Occipital lobe (tissue), 2 donors: ENCODE results near the gene DOCK2. TPM values are rescaled to one million over a fixed set of nuclear protein-coding genes. Genes with fewer than 3 reads are reported as not detected.

Experiments
- DNase-seq: peaks from one replicate; lab custom pipeline; 2025; lab: John Stamatoyannopoulos, UW
- total RNA-seq: library from RNA; depleted of rRNA; stranded (reverse); fragments of >200 nt; gene quantifications from one replicate; pipeline ENCODE4 v1.2.3, GENCODE V29; 2014

Gene DOCK2
- total RNA-seq, 1 donor from 2014 or later: 6.4 TPM

- no peak for DNase-seq
Measured at GRCh38 chr5:169978714-169979113, 341.6 kb downstream of the DOCK2 start.

GRCh38 chr5:169979871-169980270 lies 342.8 kb downstream of the DOCK2 start:
- DNase-seq: no peak

DNA sequence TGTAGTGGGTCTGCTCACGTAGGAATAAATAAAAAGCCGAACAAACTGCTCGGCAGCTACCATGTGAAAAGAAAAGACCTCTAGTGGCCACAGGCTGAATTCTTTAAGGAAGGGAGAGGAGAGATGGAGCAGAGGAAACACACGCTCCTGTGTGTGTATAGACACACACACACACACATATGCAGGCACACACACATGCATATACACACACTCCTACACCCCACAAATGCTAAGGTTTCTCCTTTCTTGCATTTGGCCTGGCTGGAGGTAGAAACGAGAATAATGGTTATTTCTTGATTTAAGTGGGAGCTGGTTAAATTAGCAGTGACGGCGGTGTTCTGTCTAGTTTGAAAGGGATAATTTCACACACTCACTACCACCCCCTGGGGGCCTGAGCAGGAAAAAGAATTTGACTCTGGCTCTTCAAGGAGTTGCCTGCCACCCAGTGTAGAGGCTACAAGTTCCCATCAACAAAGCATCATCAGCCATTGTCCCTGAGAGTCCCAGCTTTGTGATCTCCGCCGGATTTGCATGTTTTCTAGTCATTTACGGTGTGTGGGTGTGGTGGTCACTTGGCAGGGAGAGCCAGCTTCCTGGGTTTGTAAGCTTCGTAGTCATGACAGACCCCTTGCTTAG lies 343.5 kb downstream of the DOCK2 start, which contains the start of gene INSYN2B:
Gene INSYN2B (minus strand): TSS at position 78 of the 636 bp plus-strand sequence. CDS start 96,597 bp downstream, outside the sequence.
- peak; percentile 69 for DNase-seq

DNA sequence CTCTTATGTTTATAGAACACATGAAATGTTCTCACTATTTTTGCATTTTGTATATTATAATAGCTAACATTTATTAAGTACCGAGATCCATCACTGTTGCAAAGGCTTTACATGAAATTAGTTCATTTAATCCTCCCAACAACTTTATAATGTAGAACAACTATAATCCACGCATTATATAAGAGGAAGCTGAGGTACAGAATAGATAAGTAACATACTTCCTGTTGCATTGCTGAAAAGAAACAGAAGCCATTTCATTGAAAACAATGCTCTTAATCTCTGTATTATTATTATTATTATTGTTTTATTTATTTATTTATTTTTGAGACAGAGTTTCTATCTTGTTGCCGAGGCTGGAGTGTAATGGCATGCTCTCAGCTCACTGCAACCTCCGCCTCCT lies 351.1 kb downstream of the DOCK2 start:
- no peak for DNase-seq

DNA sequence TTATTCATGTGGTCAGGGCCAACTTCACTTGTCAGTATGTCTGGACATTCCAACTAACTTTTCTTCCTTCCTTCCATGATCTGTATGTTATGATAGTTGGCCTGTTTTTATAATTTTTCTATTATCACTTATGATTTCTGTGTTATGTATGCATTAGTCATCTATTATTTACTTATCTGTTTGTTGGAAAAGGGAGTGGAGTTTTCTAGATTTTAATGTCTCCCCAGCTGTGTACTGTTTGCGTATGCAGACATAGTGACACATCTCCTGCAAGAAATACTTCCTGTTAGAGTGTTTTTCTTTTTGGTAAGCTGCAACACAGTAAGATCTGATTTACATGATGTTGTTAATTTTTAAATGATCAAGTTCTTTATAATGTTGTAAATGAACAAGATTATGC lies 351.9 kb downstream of the DOCK2 start:
- DNase-seq: no peak

- no peak for DNase-seq
Measured at GRCh38 chr5:169989365-169989764, 352.3 kb downstream of the DOCK2 start.

DNA sequence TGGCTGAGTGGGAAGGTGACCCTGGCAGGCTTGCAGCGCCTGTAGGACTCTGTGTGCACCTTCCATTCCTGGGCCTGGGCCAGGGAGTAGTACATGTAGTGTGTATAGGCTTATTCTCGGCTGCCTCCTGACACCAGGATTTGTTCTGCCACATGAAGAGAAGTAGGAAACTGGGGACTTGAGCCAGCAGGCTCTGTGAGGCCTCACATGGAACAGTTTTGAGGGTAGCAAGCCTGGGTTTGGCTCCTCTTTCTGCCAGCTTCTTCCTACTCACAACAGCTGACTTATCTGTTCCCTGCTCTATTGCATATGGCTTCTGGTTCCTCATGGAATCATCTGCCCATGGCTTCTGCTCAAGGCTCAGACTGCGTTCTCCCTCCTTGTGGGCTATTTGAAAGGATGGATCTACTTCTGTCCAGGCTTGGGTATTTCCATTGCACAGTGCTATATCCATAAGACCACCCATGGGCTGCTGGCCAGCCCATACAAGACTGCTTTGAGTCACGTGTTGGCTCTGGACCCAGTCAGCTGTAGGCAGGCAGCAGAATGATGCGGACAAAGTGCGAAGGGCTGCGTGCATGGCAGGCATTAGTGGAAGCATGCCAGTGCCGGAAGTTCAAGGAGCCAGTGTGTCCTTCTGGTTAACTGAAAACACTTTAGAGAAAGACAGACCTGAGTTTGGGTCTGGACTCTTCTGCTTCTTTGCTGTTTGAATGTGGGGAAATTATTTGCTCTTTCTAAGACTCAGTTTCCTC lies 354.2 kb downstream of the DOCK2 start:
- DNase-seq: no peak

DNA sequence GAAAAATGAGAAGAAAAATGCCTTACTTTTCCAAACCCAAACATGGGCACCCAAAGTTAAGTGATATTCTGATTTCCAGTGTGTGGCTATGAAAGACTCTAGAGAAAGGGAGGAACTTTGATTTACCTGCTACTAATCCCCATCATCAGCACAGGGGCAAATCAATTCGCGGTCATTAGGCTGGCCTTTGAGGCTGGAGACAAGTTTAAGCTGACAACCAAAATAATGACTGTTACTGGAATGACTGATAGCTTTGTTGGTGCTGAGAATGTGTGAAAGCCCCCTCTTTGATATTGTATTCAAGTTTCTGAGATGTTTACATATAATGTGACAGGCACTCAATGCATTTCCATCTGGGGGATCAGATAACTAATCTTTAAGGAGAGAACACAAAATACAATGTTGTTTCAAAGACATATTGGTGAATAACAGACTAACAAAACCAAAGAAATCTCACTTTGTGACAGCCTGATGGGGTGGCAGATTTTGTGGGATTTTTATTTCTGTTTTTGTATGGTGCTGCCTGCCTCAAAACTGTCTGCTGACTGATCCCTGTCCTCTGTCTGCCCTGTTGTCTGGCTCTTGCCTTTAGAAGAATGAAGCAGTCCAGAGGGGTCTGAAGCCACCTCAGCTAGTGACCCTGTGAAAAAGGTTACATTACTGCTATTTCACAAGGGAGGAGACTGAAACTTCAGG lies 355.9 kb downstream of the DOCK2 start:
- no peak for DNase-seq

DNA sequence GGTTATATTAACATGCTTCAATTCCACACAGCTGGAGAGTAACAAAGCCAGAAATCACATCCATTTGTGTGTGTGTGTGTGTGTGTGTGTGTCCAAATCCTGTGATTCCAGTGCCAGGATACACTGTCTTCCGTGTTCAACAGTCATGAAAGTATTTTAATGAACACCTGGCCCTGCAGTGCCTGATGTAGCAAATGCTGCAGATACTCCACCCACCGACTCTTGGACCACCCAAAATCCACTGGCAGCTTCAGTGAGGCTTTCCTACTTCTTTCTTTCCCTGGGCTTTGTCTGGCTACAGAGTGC lies 356.4 kb downstream of the DOCK2 start:
- no peak for DNase-seq

GRCh38 chr5:169997798-169998197 lies 360.7 kb downstream of the DOCK2 start:
- no peak for DNase-seq

GRCh38 chr5:169999621-170000020 lies 362.5 kb downstream of the DOCK2 start:
- no peak for DNase-seq

DNA sequence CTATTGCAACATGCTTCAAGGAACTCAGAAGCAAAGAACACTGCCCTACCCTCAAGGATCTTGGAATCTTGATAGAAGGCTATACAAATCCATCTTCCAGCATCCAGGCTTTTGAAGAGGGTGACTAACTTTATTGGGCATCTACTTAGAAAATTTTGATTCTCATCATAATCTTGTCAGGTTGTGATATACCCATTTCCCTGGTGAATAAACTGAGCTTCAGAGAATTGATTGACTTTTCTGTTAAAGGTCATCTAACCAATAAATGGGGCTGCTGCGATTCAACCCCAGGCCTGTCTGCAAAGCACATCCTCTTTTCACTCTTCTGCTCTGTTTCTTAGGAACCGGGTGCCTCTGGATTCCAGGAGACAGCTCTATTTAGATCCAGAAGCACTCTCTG lies 363.1 kb downstream of the DOCK2 start:
- DNase-seq: no peak

DNA sequence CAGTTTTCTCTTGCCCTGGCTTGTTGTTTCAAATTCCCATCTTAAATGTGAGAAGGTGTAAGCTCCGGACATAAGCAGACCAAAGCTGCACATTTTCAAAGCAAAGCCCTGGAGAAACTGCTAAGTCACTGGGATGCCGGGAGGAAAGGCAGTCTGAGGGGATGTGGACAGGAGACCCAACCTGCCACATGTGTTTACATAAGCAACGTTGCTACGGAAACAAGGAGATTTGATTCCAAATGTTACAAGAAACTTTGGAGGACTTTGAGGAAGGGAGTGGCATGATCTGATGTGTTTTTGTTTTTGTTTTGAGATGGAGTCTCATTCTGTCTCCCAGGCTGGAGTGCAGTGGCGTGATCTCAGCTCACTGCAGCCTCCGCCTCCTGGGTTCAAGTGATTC lies 368.9 kb downstream of the DOCK2 start:
- DNase-seq: no peak

- DNase-seq: no peak
Measured at GRCh38 chr5:170008376-170008775, 371.3 kb downstream of the DOCK2 start.

- DNase-seq: no peak
Measured at GRCh38 chr5:170010595-170010994, 373.5 kb downstream of the DOCK2 start.

GRCh38 chr5:170011751-170012150 lies 374.7 kb downstream of the DOCK2 start:
- no peak for DNase-seq

DNA sequence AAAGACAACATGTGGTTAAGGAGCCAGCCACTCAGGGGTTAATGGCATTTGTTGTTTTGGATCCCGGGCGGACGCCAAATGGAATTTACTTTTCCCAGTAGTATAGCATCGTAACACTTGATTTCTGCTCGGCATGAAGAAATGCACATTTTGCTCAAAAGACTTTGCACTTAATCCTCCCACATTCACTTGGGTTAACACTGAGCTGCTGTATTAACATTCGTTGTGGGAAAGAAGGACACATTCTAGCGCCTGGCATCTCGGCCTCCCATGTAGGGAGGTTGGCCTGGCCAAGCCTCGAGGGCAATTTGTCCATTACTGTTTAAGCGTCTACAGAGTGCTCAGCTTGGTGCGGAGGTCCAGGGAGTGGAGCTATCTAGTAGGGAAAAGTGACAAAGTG lies 375.5 kb downstream of the DOCK2 start:
- no peak for DNase-seq

DNA sequence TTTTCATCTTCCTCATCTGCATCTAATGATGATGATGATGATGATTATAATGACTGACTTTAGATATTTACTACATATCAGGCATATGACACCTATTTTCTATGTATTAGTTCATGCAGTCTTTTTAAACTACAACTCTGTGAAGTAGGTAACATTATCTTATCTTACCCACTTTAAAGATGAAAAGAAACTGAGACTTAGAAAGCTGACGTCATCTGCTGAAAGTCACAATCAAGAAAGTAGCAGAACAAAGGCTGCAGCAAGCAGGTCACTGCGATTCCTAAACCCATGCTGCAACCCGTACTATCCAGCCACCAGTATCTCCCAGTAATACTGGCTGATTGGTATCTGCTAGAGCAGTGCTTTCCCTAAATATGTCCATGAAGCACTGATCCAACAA lies 383.3 kb downstream of the DOCK2 start:
- no peak for DNase-seq

DNA sequence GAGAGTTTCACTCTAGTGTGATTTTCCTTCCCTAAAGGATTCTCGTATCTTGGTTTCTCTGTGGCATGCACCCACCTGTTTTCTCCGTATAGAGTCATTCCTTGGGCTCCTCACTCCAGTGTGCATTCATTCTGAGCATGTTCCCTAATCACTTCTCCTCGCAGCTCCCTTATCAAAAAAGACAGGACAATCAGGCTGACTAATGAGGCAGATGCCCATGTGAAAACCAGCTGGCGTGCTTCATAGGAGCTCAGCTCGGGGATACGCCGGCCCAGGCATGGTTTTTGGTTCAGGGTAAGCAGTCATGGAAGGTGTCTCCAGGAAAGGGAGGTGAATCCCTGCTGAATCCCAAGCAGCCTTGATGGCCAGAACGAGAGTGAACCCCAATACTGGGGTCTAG lies 384.4 kb downstream of the DOCK2 start:
- DNase-seq: no peak

DNA sequence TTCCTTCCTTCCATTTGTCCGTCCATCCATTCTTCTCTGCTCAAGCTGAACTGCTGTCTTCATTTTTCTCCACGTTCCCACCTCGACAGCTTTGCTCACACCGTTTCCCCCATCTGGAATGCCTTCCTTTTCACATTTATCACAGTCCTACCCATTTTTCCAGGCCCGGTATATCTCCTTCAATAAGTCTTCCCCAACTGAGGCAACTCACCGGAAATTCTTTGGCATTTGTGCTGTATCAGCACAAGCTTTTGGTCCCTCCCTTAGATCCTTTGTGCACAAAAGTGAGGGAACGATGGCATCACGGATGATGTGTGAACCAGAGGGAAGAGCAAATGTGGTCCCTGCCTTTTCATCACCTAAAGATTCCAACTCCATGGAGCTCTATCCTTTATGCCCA lies 388.8 kb downstream of the DOCK2 start:
- no peak for DNase-seq

GRCh38 chr5:170028124-170028523 lies 391.0 kb downstream of the DOCK2 start:
- no peak for DNase-seq

DNA sequence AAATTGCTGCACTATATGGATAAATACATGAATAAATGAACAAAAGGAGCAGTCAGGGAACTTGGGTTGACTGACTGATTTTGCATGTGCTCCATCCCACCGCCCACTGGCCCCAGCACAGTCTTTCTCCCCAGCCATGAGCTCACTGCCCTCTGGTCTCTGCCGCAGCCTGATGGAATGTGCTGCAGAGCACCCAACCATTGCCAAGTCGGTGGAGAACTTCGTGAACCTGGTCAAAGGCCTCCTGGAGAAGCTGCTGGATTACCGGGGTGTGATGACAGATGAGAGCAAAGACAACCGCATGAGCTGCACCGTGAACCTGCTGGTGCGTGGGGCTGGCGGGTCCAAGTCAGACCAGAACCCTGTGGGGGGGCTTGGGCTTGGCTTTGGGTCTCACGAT lies 397.2 kb downstream of the DOCK2 start:
- no peak for DNase-seq

DNA sequence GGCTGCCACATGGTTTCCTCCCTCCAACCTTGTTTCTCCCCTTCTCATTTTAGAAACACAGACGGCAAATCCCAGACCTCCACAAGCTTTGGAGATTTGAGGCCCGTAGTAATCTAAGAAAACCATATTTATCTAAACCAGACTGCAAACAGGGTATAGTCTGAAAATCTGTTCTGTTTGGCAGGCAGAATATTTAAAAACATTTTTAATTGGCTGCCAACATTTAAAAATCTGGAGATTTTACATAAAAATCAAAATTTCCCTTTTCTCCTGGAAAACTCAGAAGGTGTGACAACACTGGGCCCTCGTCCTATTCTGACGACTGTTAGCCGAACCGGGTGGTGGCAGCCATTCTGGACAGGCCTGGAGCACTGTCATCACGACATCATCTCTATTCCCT lies 401.2 kb downstream of the DOCK2 start:
- DNase-seq: no peak
